GM21447 (cell line): ENCODE measurements around the gene TBC1D5.
"Not testable (repeated sequence)": the region's sequence is repeated elsewhere in the genome, so short reads cannot be mapped to it uniquely, and the experiment has no call there.

Experiments used
- ATAC-seq: cut with Tn5 transposase; IDR thresholded peaks from one replicate; pipeline ENCODE4 v1.9.1; 2021; ENCODE audit not compliant: unreplicated experiment

The TBC1D5 gene

GRCh38 chr3:17151598-17152373 lies 590.6 kb downstream of the TBC1D5 start:
- peak; percentile 96 for ATAC-seq

GRCh38 chr3:17149076-17149475 lies 593.4 kb downstream of the TBC1D5 start:
- ATAC-seq = no peak

GRCh38 chr3:17144665-17144993 lies 597.8 kb downstream of the TBC1D5 start:
- no peak for ATAC-seq

- ATAC-seq = no peak
Observed at GRCh38 chr3:17143893-17144664, 598.4 kb downstream of the TBC1D5 start.

- ATAC-seq = no peak
Observed at GRCh38 chr3:17142516-17142915, 599.9 kb downstream of the TBC1D5 start.

GRCh38 chr3:17141699-17142098 lies 600.7 kb downstream of the TBC1D5 start:
- no peak for ATAC-seq

GRCh38 chr3:17140670-17141505 lies 601.5 kb downstream of the TBC1D5 start:
- ATAC-seq = no peak

- ATAC-seq = no peak
Observed at GRCh38 chr3:17138246-17139039, 604.0 kb downstream of the TBC1D5 start.

GRCh38 chr3:17137321-17137826 lies 605.1 kb downstream of the TBC1D5 start:
- no peak for ATAC-seq

- no peak for ATAC-seq
Observed at GRCh38 chr3:17136136-17136721, 606.2 kb downstream of the TBC1D5 start.

GRCh38 chr3:17135696-17136095 lies 606.7 kb downstream of the TBC1D5 start:
- ATAC-seq = no peak

- ATAC-seq = no peak
Observed at GRCh38 chr3:17133632-17134545, 608.5 kb downstream of the TBC1D5 start.

GRCh38 chr3:17132286-17133115 lies 609.9 kb downstream of the TBC1D5 start:
- ATAC-seq = no peak

- no peak for ATAC-seq
Observed at GRCh38 chr3:17130956-17131355, 611.5 kb downstream of the TBC1D5 start.

- ATAC-seq = no peak
Observed at GRCh38 chr3:17129556-17129955, 612.9 kb downstream of the TBC1D5 start.

GRCh38 chr3:17128671-17129070 lies 613.8 kb downstream of the TBC1D5 start:
- not testable (repeated sequence) for ATAC-seq

GRCh38 chr3:17125738-17126442 lies 616.5 kb downstream of the TBC1D5 start:
- no peak for ATAC-seq

- ATAC-seq = no peak
Observed at GRCh38 chr3:17122758-17123157, 619.7 kb downstream of the TBC1D5 start.
